Measurements from ENCODE around the gene ECI1.

ECI1 gene

GRCh38 chr16:2256531-2257140, 5.2 kb upstream of the ECI1 start:
- no peak overlapping the region for H3K27ac ChIP-seq (ENCODE audit: low read depth, low read length)
- H3K4me1 ChIP-seq (ENCODE audit: control insufficient read depth in 1 of 2, insufficient read depth in 2 of 2, low read length in 2 of 2), result peaks cover 7 to 8% of the 10 kb centered on the region in 2 donors
- no peak overlapping the region for H3K9ac ChIP-seq (ENCODE audit: low read depth in 1 of 2, low read length in 2 of 2)
- no peaks in the 10 kb centered on the region for H3K27me3 ChIP-seq (ENCODE audit: control insufficient read depth in 1 of 2, insufficient read depth in 2 of 2, low read length in 2 of 2)
- no peaks in the 10 kb centered on the region for H3K9me3 ChIP-seq (ENCODE audit: control insufficient read depth in 1 of 2, low read length in 2 of 2)
- H3K4me3 ChIP-seq (ENCODE audit: low read depth in 1 of 2, low read length in 2 of 2), result no peak overlapping the region
- peaks cover 31 to 78% of the 10 kb centered on the region in 2 donors for H3K36me3 ChIP-seq (ENCODE audit: control insufficient read depth in 1 of 2, insufficient read depth in 2 of 2, low read length in 2 of 2)

GRCh38 chr16:2253293-2253692, 1.9 kb upstream of the ECI1 start:
- no peaks in the 10 kb centered on the region for H3K9me3 ChIP-seq (ENCODE audit: control insufficient read depth in 1 of 2, low read length in 2 of 2)
- H3K4me3 ChIP-seq (ENCODE audit: low read depth in 1 of 2, low read length in 2 of 2), result no peak overlapping the region
- peaks cover 25 to 53% of the 10 kb centered on the region in 2 donors for H3K36me3 ChIP-seq (ENCODE audit: control insufficient read depth in 1 of 2, insufficient read depth in 2 of 2, low read length in 2 of 2)
- peaks cover 8 to 15% of the 10 kb centered on the region in 2 donors for H3K4me1 ChIP-seq (ENCODE audit: control insufficient read depth in 1 of 2, insufficient read depth in 2 of 2, low read length in 2 of 2)
- no peaks in the 10 kb centered on the region for H3K27me3 ChIP-seq (ENCODE audit: control insufficient read depth in 1 of 2, insufficient read depth in 2 of 2, low read length in 2 of 2)
- no peak overlapping the region for H3K27ac ChIP-seq (ENCODE audit: low read depth, low read length)
- no peak overlapping the region for H3K9ac ChIP-seq (ENCODE audit: low read depth in 1 of 2, low read length in 2 of 2)

GRCh38 chr16:2252806-2253148, 1.4 kb upstream of the ECI1 start:
- no peaks in the 10 kb centered on the region for H3K27me3 ChIP-seq (ENCODE audit: control insufficient read depth in 1 of 2, insufficient read depth in 2 of 2, low read length in 2 of 2)
- H3K4me3 ChIP-seq (ENCODE audit: low read depth in 1 of 2, low read length in 2 of 2), result no peak overlapping the region
- H3K36me3 ChIP-seq (ENCODE audit: control insufficient read depth in 1 of 2, insufficient read depth in 2 of 2, low read length in 2 of 2), result peaks cover 20 to 49% of the 10 kb centered on the region in 2 donors
- H3K9me3 ChIP-seq (ENCODE audit: control insufficient read depth in 1 of 2, low read length in 2 of 2), result no peaks in the 10 kb centered on the region
- H3K9ac ChIP-seq (ENCODE audit: low read depth in 1 of 2, low read length in 2 of 2), result no peak overlapping the region
- H3K27ac ChIP-seq (ENCODE audit: low read depth, low read length), result no peak overlapping the region
- peaks cover 8 to 15% of the 10 kb centered on the region in 2 donors for H3K4me1 ChIP-seq (ENCODE audit: control insufficient read depth in 1 of 2, insufficient read depth in 2 of 2, low read length in 2 of 2)

- H3K4me3 ChIP-seq (ENCODE audit: low read depth in 1 of 2, low read length in 2 of 2), result peak overlapping the region; percentile 76 to 77
- H3K36me3 ChIP-seq (ENCODE audit: control insufficient read depth in 1 of 2, insufficient read depth in 2 of 2, low read length in 2 of 2), result peaks cover 16 to 40% of the 10 kb centered on the region in 2 donors
- H3K9me3 ChIP-seq (ENCODE audit: control insufficient read depth in 1 of 2, low read length in 2 of 2), result no peaks in the 10 kb centered on the region
- H3K4me1 ChIP-seq (ENCODE audit: control insufficient read depth in 1 of 2, insufficient read depth in 2 of 2, low read length in 2 of 2), result peaks cover 8 to 15% of the 10 kb centered on the region in 2 donors
- peak overlapping the region; percentile 81 for H3K27ac ChIP-seq (ENCODE audit: low read depth, low read length)
- H3K27me3 ChIP-seq (ENCODE audit: control insufficient read depth in 1 of 2, insufficient read depth in 2 of 2, low read length in 2 of 2), result no peaks in the 10 kb centered on the region
- H3K9ac ChIP-seq (ENCODE audit: low read depth in 1 of 2, low read length in 2 of 2), result peak overlapping the region; percentile 61 to 77
These were observed 613 bp downstream of the ECI1 start for GRCh38 chr16:2250652-2251295.

GRCh38 chr16:2246301-2246885, 5.0 kb downstream of the ECI1 start:
- H3K36me3 ChIP-seq (ENCODE audit: control insufficient read depth in 1 of 2, insufficient read depth in 2 of 2, low read length in 2 of 2), result peaks cover 30 to 49% of the 10 kb centered on the region in 2 donors
- H3K4me3 ChIP-seq (ENCODE audit: low read depth in 1 of 2, low read length in 2 of 2), result no peak overlapping the region
- peaks cover 0 to 6% of the 10 kb centered on the region in 2 donors for H3K4me1 ChIP-seq (ENCODE audit: control insufficient read depth in 1 of 2, insufficient read depth in 2 of 2, low read length in 2 of 2)
- no peak overlapping the region for H3K27ac ChIP-seq (ENCODE audit: low read depth, low read length)
- no peaks in the 10 kb centered on the region for H3K27me3 ChIP-seq (ENCODE audit: control insufficient read depth in 1 of 2, insufficient read depth in 2 of 2, low read length in 2 of 2)
- no peaks in the 10 kb centered on the region for H3K9me3 ChIP-seq (ENCODE audit: control insufficient read depth in 1 of 2, low read length in 2 of 2)
- H3K9ac ChIP-seq (ENCODE audit: low read depth in 1 of 2, low read length in 2 of 2), result no peak overlapping the region

GRCh38 chr16:2244926-2245795, 6.2 kb downstream of the ECI1 start:
- H3K27ac ChIP-seq (ENCODE audit: low read depth, low read length), result no peak overlapping the region
- H3K4me1 ChIP-seq (ENCODE audit: control insufficient read depth in 1 of 2, insufficient read depth in 2 of 2, low read length in 2 of 2), result peaks cover 0 to 3% of the 10 kb centered on the region in 2 donors
- peaks cover 30 to 49% of the 10 kb centered on the region in 2 donors for H3K36me3 ChIP-seq (ENCODE audit: control insufficient read depth in 1 of 2, insufficient read depth in 2 of 2, low read length in 2 of 2)
- no peak overlapping the region for H3K9ac ChIP-seq (ENCODE audit: low read depth in 1 of 2, low read length in 2 of 2)
- no peaks in the 10 kb centered on the region for H3K27me3 ChIP-seq (ENCODE audit: control insufficient read depth in 1 of 2, insufficient read depth in 2 of 2, low read length in 2 of 2)
- H3K9me3 ChIP-seq (ENCODE audit: control insufficient read depth in 1 of 2, low read length in 2 of 2), result no peaks in the 10 kb centered on the region
- H3K4me3 ChIP-seq (ENCODE audit: low read depth in 1 of 2, low read length in 2 of 2), result no peak overlapping the region

- no peak overlapping the region for H3K9ac ChIP-seq (ENCODE audit: low read depth in 1 of 2, low read length in 2 of 2)
- H3K4me1 ChIP-seq (ENCODE audit: control insufficient read depth in 1 of 2, insufficient read depth in 2 of 2, low read length in 2 of 2), result no peaks in the 10 kb centered on the region
- H3K36me3 ChIP-seq (ENCODE audit: control insufficient read depth in 1 of 2, insufficient read depth in 2 of 2, low read length in 2 of 2), result peaks cover 30 to 49% of the 10 kb centered on the region in 2 donors
- no peak overlapping the region for H3K27ac ChIP-seq (ENCODE audit: low read depth, low read length)
- no peaks in the 10 kb centered on the region for H3K9me3 ChIP-seq (ENCODE audit: control insufficient read depth in 1 of 2, low read length in 2 of 2)
- H3K4me3 ChIP-seq (ENCODE audit: low read depth in 1 of 2, low read length in 2 of 2), result no peak overlapping the region
- no peaks in the 10 kb centered on the region for H3K27me3 ChIP-seq (ENCODE audit: control insufficient read depth in 1 of 2, insufficient read depth in 2 of 2, low read length in 2 of 2)
These were observed 7.1 kb downstream of the ECI1 start for GRCh38 chr16:2244301-2244700.

GRCh38 chr16:2243781-2244180, 7.6 kb downstream of the ECI1 start:
- no peak overlapping the region for H3K4me3 ChIP-seq (ENCODE audit: low read depth in 1 of 2, low read length in 2 of 2)
- no peaks in the 10 kb centered on the region for H3K9me3 ChIP-seq (ENCODE audit: control insufficient read depth in 1 of 2, low read length in 2 of 2)
- peaks cover 30 to 49% of the 10 kb centered on the region in 2 donors for H3K36me3 ChIP-seq (ENCODE audit: control insufficient read depth in 1 of 2, insufficient read depth in 2 of 2, low read length in 2 of 2)
- no peak overlapping the region for H3K27ac ChIP-seq (ENCODE audit: low read depth, low read length)
- H3K4me1 ChIP-seq (ENCODE audit: control insufficient read depth in 1 of 2, insufficient read depth in 2 of 2, low read length in 2 of 2), result no peaks in the 10 kb centered on the region
- no peaks in the 10 kb centered on the region for H3K27me3 ChIP-seq (ENCODE audit: control insufficient read depth in 1 of 2, insufficient read depth in 2 of 2, low read length in 2 of 2)
- H3K9ac ChIP-seq (ENCODE audit: low read depth in 1 of 2, low read length in 2 of 2), result no peak overlapping the region

- Histone ChIP-seq H3K9ac (ENCODE audit: low read depth in 1 of 2, low read length in 2 of 2) (no peak overlapping the region), H3K36me3 (ENCODE audit: control insufficient read depth in 1 of 2, insufficient read depth in 2 of 2, low read length in 2 of 2) (peaks cover 30 to 49% of the 10 kb centered on the region in 2 donors)
These were observed 8.3 kb downstream of the ECI1 start for GRCh38 chr16:2243031-2243528.

More at GRCh38 chr16:2243031-2243528, 8.3 kb downstream of the ECI1 start:
- Histone ChIP-seq H3K4me3 (ENCODE audit: low read depth in 1 of 2, low read length in 2 of 2) (no peak overlapping the region), H3K4me1 (ENCODE audit: control insufficient read depth in 1 of 2, insufficient read depth in 2 of 2, low read length in 2 of 2) (peaks cover 0 to under 1% of the 10 kb centered on the region in 2 donors), H3K27me3 (ENCODE audit: control insufficient read depth in 1 of 2, insufficient read depth in 2 of 2, low read length in 2 of 2) (peaks cover 3 to 5% of the 10 kb centered on the region in 2 donors), H3K9me3 (ENCODE audit: control insufficient read depth in 1 of 2, low read length in 2 of 2) (no peaks in the 10 kb centered on the region), H3K27ac (ENCODE audit: low read depth, low read length) (no peak overlapping the region)

Measured in duodenal mucosa (tissue), 2 donors.